GM18498 (cell line): Measurements from ENCODE around the gene PTPN18.

Experiments
- ATAC-seq: cut with Tn5 transposase; IDR thresholded peaks from one replicate; pipeline ENCODE4 v1.9.1; 2021; ENCODE audit warnings: mild to moderate bottlenecking, moderate library complexity; ENCODE audit not compliant: unreplicated experiment

PTPN18 gene

DNA sequence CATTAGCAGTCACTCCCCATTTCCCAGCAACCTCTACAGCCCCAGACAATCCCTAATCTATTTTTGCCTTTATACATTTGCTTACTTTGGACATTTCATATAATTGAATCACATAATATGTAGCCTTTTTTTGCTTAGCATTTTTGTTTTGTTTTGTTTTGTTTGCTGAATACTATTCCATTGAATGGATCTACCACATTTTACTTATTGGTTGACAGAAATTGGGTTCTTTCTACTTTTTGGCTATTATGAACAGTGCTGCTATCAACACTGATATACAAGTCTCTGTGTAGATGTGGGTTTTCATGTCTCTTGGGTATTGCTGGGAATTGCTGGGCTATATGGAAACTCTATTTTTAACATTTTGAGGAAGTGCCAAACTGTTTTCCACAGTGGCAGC lies 7.6 kb downstream of the PTPN18 start:
- ATAC-seq: no peak

GRCh38 chr2:130365075-130365474 lies 9.2 kb downstream of the PTPN18 start:
- no peak for ATAC-seq

- no peak for ATAC-seq
Measured at GRCh38 chr2:130365963-130366362, 10.1 kb downstream of the PTPN18 start.

GRCh38 chr2:130366720-130367119 lies 10.9 kb downstream of the PTPN18 start:
- ATAC-seq: no peak

GRCh38 chr2:130368786-130369185 lies 12.9 kb downstream of the PTPN18 start:
- ATAC-seq: no peak

GRCh38 chr2:130369311-130369964 lies 13.6 kb downstream of the PTPN18 start:
- ATAC-seq: no peak

DNA sequence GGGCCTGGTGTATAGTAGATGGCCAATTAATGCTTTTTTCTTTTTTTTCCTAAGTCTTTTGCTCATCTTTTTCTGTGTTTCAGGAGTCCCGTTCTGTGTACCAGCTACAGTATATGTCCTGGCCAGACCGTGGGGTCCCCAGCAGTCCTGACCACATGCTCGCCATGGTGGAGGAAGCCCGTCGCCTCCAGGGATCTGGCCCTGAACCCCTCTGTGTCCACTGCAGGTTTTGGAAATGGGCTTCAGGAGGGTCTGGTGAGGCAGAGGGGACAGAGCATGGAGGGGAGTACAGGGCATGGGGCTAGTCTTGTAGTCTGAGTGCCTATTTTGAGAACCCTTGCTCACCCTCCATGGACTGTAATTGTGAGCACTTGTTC lies 14.1 kb downstream of the PTPN18 start:
- ATAC-seq: no peak

DNA sequence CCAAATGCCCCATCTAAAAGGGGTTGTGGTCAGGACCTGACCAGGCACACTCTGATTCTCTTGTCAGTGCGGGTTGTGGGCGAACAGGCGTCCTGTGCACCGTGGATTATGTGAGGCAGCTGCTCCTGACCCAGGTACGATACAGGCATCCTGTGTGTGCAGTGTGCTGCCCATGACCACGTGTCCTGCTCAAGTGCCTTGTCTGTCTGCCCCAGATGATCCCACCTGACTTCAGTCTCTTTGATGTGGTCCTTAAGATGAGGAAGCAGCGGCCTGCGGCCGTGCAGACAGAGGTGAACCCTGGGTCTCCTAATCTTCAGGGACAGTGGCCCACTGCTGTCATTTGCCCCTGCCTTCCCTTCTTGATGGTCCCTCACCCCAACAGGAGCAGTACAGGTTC lies 14.6 kb downstream of the PTPN18 start:
- no peak for ATAC-seq

DNA sequence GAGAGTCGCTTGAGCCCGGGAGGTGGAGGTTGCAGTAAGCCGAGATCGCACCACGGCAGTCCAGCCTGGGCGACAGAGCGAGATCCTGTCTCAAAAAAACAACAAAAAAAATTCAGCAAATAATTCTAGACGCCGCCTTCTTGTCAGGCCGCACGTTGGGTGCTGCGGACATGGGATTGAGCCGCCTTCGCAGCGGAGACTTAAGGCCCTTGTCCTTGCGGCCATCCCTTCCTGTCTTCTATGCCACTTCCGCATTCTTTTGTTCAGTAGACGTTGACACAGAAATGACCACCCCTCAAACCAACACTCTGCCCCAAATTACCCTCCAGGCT lies 15.8 kb downstream of the PTPN18 start:
- peak; percentile 35 for ATAC-seq

- peak; percentile 78 for ATAC-seq
Measured at GRCh38 chr2:130372055-130372832, 16.4 kb downstream of the PTPN18 start.

DNA sequence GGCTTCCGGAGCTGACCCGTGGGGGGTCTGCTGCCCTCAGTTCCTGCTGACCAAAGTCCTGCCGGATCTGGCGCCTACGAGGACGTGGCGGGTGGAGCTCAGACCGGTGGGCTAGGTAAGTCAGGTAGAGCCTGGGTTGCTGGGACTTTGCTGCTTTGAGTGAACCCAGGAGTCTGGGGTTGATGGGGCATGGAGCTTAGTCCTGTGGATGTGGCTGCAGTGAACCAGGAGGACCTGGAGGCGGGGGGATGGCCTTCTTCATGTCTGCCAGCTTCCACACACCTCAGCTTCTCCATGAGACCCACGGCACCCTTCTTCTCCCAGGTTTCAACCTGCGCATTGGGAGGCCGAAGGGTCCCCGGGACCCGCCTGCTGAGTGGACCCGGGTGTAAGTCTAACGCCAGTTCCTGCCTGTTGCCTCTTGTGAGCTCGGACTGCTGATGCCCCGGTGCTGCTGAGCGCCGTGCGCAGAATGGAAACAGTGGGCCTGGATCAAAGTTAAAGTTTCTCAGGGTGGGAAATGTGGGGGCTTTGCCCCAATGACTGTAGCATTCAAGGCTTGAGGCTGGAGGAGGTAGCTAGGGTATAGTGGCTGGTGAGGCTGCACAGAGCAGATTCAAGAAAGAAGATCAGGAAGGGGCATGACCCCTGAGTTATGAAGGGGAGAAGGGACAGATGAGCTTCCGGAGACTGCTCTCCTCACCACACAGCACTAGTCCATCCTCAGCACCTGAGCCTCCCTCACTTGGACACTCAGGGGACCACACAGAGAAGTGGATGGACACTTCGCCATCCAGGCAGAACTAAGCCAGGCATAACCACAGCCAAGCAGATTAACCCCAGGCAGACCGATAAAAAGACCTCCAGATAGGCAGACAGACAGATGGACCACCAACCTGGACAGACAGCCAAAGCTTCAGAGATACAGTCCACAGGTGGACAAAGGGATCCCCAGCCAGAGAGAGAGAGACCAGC lies 17.3 kb downstream of the PTPN18 start:
- no peak for ATAC-seq

- no peak for ATAC-seq
Measured at GRCh38 chr2:130373808-130374365, 18.0 kb downstream of the PTPN18 start.

DNA sequence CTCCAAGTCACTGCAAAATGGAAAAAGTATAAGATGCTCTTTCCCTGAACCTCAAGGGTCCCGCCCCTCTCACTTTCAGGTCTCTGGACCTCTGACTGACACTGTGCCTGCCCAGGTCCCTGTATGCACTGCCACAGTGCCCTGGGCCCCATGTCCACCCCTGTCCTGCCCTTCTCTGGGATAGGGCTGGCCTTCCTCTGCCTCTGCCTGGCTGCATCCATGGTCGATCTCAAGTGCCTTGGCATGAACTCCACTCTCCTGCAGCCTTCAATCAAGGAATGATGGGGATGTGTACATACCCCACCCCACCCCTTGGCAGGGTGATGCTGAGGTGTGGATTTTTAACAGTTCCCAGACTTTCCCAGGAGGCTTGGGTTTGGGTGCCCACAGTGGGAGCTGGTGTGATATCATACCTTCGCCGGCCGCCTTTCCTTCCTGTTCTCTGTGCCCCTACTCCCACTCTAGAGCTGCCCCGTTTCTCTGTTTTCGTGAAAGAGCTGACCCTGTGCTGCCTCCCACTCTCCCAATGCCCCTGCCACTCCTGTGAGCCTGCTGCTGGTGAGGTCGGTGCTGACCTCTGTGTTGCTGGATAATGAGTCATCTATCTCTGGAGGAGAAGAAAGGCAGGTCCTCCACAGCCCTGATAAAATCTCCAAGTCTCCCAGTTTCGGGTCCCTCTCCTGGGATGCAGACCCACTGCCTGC lies 18.9 kb downstream of the PTPN18 start:
- ATAC-seq: no peak

DNA sequence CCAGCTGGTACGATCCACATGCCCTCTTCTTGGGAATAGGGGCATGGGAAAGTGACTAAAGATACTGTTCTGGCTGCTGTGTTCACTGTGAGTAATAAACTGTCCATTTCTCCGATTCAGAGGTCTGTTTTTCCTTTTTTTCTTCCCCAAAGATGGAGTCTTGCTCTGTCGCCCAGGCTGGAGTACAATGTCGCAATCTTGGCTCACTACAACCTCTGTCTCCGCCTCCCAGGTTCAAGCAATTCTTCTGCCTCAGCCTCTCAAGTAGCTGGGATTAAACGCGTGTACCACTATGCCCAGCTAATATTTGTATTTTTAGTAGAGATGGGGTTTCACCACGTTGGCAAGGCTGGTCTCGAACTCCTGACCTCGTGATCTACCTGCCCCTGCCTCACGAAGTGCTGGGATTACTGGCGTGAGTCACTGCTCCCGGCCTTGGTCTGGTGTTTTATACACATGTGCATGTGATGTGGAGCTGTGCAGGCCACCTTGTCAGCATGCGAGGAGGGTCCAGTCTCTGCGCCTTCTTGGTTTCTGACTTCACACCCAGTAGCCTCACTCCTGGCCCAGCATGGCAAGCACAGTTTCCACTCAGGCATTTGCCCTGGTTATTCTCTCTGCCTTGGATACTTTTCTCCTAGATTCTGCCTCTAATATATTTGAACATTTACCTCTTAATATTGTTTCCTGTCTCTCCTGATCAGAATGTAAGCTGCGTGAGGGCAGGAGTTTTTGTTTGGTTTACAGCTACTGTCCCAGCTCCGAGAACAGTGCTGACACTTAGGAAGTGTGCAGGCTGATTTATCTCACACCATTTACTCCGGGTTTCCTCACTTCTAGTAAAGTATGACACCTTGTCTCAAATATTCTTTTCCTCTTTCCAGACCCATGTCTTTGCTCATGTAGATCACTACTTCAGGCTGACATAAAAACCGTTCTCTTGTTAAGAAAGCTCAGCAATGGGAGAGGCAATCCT lies 19.7 kb downstream of the PTPN18 start:
- ATAC-seq: no peak

- peak; percentile 62 for ATAC-seq
Measured at GRCh38 chr2:130376433-130377293, 20.8 kb downstream of the PTPN18 start.

GRCh38 chr2:130377491-130377890 lies 21.6 kb downstream of the PTPN18 start:
- ATAC-seq: no peak

- ATAC-seq: no peak
Measured at GRCh38 chr2:130378206-130378897, 22.5 kb downstream of the PTPN18 start.

DNA sequence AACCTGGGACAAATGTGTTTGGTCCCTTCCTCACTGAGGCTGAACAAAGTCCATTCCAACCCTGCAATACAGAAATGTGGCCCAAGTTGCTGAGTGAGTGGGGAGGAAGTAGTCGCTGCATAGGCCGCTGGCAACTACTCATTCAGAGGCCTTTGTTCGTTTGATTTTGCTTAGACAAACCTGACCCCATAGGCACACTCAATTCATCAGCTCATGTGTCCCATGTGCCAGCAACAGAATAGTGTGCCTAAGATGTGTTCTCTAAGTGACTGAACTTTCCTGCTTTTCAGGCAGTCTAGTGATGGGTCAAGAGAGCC lies 23.0 kb downstream of the PTPN18 start:
- ATAC-seq: no peak
